Measurements from ENCODE around the gene PROSER2.

PROSER2 gene

GRCh38 chr10:11870900-11871400 lies 47.8 kb downstream of the PROSER2 start:
- DNase-seq = no peak

DNA sequence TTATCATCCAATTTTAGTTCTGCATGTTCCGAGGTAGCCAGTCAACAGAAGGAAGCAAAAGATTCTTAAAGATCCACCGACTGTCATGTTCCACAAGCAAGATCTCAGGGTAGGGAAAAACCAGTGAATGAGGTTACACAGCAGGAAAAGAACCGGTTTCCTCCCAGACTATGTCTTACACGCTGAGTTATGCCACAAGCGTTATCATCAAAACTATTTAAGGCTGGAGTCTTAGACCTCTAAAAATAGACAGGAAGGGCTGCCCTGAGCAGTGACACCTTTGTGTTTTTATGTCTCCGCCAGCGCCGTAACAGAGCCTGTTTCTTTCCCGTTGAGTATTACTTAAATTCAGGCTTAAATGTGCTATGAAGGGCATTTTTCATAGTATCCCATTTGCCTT lies 48.3 kb downstream of the PROSER2 start:
- no peak for DNase-seq

DNA sequence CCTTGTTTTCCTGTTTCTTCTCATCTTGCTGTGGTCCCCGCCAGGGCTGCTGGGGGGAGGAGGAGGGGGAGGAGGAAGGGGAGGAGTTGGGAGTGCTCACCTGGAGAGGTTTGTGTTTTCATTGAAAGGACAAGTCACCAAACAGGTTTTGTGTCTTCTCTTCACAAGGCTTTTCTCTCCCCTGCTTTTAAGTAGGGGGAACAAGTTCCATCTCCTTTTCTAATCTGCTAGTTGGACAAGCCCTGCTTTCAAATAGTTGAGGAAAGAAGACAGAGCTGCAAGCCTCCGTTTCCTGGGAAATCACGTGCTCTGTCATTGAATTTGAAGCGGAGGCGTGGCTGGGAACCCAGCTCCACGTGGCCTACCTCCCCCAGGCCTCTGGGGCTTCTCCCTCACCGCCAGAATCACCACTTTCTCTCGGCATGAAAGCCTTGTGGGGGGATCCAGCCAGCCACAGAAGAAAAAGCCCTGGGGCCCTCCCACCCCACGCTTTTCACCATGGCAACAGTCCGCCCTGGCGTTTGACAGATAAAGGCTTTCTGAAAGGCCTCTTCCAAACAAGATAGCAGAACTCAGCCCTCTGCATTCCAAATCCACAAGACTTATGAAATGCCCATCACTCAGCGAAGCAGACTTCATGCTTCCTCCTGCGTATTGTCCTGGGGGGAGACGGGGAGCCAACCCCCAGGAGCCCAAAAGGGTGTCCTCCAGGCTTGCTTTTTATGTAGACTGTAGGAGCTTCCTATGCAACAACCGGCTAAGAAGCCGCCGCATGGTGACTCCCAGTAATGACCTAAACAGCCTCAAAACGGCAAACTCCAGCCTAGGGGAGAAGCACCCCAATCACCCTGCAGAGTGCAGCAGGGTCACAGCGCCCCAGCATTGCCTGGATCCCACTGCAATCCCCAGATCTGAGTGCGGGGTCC lies 51.7 kb downstream of the PROSER2 start:
- DNase-seq = no peak

- DNase-seq = no peak
Measured at GRCh38 chr10:11875494-11876281, 52.5 kb downstream of the PROSER2 start.

GRCh38 chr10:11876324-11876723 lies 53.2 kb downstream of the PROSER2 start:
- DNase-seq = no peak

- DNase-seq = no peak
Measured at GRCh38 chr10:11876805-11877590, 53.8 kb downstream of the PROSER2 start.

- no peak for DNase-seq
Measured at GRCh38 chr10:11877591-11877905, 54.4 kb downstream of the PROSER2 start.

DNA sequence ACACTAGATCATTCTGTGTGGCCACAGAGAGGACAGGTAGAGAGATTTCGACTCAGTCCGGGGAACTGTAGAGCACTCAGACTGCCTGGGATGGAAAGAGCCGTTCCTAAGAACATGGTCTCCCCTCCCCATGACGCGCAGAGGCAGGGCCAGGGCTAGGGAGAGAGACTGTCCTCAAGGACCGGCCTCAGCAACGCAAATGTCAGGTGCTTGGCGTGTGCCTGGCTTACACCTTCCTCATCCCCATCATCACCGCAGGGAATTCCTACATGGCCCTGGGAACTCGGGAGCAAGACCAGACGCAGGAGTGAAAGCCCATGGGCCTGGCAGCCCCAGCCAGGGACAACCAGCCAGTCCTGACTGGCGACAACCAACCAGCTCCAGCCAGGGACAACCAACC lies 55.6 kb downstream of the PROSER2 start:
- no peak for DNase-seq

- DNase-seq = no peak
Measured at GRCh38 chr10:11879387-11880094, 56.4 kb downstream of the PROSER2 start.

GRCh38 chr10:11880151-11881029 lies 57.2 kb downstream of the PROSER2 start:
- no peak for DNase-seq

DNA sequence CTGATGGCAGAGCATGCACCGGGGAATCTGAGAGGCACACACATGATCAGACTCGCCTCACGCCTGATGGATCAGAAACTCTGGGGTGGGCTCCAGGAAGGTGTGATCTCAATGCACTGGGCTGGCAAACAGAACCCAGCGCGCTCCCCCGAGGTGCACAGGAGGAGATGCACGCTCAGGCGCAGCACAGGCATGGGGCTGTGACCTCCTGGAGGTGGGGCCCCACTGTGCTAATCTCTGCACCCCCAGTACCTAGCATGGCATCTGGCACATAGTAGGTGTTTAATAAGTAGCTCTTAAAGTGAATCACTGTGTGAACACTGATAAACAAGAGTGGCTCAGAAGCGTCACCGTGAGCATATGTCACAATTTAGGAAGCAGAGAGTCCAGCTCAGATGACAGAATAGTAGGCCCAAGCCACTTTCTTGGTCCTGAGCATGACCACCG lies 57.9 kb downstream of the PROSER2 start:
- no peak for DNase-seq

DNA sequence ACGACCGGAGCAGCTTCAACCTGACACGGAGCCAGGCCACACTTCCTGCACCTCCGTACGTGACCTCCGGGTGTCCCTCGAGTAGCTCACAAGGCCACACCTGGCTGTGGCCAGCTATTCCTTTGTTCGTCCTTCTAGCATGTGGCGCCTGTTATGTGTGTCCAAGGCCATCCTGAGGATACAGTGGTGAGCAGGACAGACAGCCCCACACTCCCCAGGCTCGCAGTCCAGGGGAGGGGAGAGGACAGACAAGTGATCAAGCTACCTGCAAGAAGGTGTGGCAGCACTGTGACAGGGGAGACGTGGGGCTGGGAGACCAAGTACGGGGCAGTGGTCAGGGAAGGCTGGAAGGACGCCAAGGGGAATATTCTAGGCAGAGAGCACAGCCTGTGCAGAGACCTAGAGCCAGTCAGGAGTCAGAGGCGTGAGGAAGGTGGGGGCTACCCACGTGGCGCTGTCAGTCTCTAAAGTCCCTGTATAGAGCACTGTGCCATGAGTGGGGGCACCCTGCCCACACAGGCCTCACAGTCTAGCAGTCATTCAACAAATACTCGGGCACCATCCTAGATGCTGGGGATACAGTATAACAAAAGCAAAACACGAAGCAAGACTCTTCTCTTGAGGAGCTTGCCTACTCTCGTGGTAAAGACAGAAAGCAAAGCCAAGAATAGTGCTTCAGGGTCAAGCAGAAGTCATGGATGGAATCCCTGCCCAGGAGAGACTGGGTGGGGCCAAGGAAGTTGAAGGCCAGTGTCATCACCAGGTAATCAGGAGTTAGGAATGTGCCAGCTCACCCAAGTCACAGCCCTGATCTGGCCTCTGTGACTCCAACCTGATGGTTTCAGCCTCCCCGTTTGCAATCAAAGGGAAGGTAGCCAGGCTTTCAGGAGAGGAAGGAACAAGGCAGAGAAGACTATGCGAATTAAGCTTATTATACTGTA lies 58.6 kb downstream of the PROSER2 start:
- no peak for DNase-seq

- DNase-seq = no peak
Measured at GRCh38 chr10:11882646-11883375, 59.7 kb downstream of the PROSER2 start.

DNA sequence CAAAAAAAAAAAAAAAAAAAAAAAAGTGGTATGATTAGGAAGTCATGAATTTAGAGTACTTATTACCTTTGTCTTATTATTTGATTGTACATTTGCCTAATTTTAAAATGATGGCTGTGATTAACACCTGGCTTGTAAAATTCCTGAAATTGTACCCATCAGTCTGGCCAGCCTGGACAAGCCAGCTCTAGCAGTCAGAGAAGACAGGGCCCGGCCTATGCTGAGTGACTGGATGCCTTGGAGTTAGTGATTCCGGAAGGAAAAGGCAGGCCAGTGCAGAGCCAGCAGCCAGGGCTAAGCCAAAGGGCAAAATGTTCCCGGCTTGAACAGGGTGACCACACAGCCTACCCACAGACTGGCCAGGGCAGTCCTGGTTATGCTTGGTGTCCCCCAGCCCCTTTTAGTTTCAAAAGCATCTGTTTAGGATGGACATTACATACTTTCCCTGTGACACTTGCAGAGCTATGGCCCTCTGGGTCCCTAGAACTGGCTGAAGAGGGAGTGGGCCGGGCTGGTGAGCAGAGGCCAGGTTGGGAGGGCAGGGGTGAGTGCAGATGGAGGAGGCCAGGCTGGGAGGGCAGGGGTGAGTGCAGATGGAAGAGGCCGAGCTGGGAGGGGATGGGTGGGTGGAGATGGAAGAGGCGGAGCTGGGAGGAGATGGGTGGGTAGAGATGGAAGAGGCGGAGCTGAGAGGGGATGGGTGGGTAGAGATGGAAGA lies 61.7 kb downstream of the PROSER2 start:
- no peak for DNase-seq

DNA sequence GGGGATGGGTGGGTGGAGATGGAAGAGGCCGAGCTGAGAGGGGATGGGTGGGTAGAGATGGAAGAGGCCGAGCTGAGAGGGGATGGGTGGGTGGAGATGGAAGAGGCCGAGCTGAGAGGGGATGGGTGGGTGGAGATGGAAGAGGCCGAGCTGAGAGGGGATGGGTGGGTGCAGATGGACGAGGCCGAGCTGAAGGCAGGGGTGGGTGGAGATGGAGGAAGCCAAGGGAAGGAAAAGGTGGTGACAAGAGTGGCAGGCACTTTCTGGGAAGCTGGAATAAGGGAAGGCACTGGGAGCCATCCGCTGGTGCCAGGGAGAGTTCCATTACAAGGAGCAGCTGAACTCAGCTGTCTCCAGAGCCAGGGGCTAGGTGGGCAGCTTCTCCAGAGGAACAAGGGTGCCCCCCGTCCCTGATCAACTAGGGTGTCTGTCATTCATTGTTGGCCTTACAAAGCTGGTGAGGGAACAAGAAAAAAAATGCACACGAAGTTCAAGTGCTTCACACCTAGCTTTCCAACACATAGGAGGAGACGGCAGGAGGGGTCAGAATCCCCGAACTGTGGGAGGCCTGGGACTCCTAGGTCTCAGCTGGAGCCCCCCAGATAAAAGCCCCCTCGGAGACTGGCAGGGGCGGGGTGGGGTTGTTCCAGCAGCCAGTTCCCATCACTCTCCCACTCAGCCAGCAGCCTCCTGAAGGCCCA lies 62.4 kb downstream of the PROSER2 start:
- DNase-seq = no peak

DNA sequence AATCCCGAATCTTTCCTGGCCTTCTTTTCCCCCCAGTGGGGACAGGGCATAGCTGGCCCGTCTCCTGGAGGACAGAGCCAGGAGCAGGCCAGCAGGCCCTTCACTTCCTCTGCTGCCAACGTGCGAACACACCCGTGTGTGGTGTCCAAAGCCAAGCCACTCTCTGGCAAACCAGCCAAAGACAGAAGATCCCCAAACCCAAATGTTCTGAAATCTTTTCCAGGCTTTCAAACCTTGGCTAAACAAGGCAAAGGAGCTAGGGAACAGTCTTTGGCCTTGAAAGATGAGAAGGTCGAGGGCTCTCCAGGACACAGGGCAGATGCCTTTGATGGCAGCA lies 63.0 kb downstream of the PROSER2 start:
- no peak for DNase-seq

GRCh38 chr10:11886851-11887250 lies 63.7 kb downstream of the PROSER2 start:
- no peak for DNase-seq

Measured in NCI-H774 (cell line).